DOHH2 (cell line): ENCODE measurements around the gene KCTD1.

Source experiments
- H3F3A ChIP-seq: fragments of 200-600 bp; sonication (generic), shearing (Covaris generic); 2 replicates; pipeline ENCODE4 v1.6.0; 2016; ENCODE audit warnings: antibody characterized with exemption, mild to moderate bottlenecking; ENCODE audit not compliant: control insufficient read depth, insufficient read depth
- H3K27ac ChIP-seq: fragments of 200-600 bp; sonication (generic); 2 replicates; pipeline ENCODE4 v1.5.1; 2014; ENCODE audit warnings: low read depth, mild to moderate bottlenecking, low read length, moderate library complexity
- H3K27me3 ChIP-seq: fragments of 200-600 bp; sonication (generic); 2 replicates; pipeline ENCODE4 v1.6.1; 2014; ENCODE audit warnings: mild to moderate bottlenecking, low read length, mixed read lengths; ENCODE audit not compliant: control insufficient read depth
- H3K36me3 ChIP-seq: fragments of 200-600 bp; sonication (generic); 2 replicates; pipeline ENCODE4 v1.6.1; 2014; ENCODE audit warnings: mild to moderate bottlenecking, low read length, moderate library complexity, mixed read lengths; ENCODE audit not compliant: control insufficient read depth
- H3K4me1 ChIP-seq: fragments of 200-600 bp; sonication (generic); 2 replicates; pipeline ENCODE4 v1.6.1; 2014; ENCODE audit warnings: mild to moderate bottlenecking, low read length, mixed read lengths; ENCODE audit not compliant: control insufficient read depth
- H3K4me2 ChIP-seq: fragments of 200-600 bp; sonication (generic); 2 replicates; pipeline ENCODE4 v1.6.0; 2014; ENCODE audit warnings: mild to moderate bottlenecking, low read length, moderate library complexity
- H3K4me3 ChIP-seq: fragments of 200-600 bp; sonication (generic); 2 replicates; pipeline ENCODE4 v1.5.1; 2014; ENCODE audit warnings: mild to moderate bottlenecking, low read length, mixed read lengths
- H3K79me2 ChIP-seq: fragments of 200-600 bp; sonication (generic); 2 replicates; pipeline ENCODE4 v1.6.1; 2014; ENCODE audit warnings: mild to moderate bottlenecking, low read length, mixed read lengths; ENCODE audit not compliant: control insufficient read depth
- H3K9me2 ChIP-seq: fragments of 200-600 bp; sonication (generic); replicated peaks from 2 replicates; pipeline ENCODE4 v1.6.1; 2014; ENCODE audit warnings: mild to moderate bottlenecking, low read length, mixed read lengths; ENCODE audit not compliant: control insufficient read depth
- H3K9me3 ChIP-seq: fragments of 200-600 bp; sonication (generic); 2 replicates; pipeline ENCODE4 v1.6.1; 2014; ENCODE audit warnings: antibody characterized with exemption, low read length, mixed read lengths; ENCODE audit not compliant: control insufficient read depth, insufficient read depth
- H4K20me1 ChIP-seq: fragments of 200-600 bp; sonication (generic); 2 replicates; pipeline ENCODE4 v1.6.0; 2014; ENCODE audit warnings: low read depth, mild to moderate bottlenecking, antibody characterized with exemption, low read length, moderate library complexity; ENCODE audit not compliant: control insufficient read depth, insufficient read depth
- CTCF ChIP-seq: fragments of 200-600 bp; sonication (generic); IDR thresholded peaks from one replicate; pipeline ENCODE4 v1.5.1; 2014; ENCODE audit warnings: antibody characterized with exemption, mild to moderate bottlenecking, low read depth, low read length; ENCODE audit not compliant: poor library complexity, severe bottlenecking
- EZH2phosphoT487 ChIP-seq: fragments of 200-600 bp; sonication (generic); IDR thresholded peaks from 2 replicates; pipeline ENCODE4 v1.6.1; 2017; ENCODE audit warnings: borderline replicate concordance, mild to moderate bottlenecking, antibody characterized with exemption, low read length, moderate library complexity, mixed read lengths

Gene KCTD1

DNA sequence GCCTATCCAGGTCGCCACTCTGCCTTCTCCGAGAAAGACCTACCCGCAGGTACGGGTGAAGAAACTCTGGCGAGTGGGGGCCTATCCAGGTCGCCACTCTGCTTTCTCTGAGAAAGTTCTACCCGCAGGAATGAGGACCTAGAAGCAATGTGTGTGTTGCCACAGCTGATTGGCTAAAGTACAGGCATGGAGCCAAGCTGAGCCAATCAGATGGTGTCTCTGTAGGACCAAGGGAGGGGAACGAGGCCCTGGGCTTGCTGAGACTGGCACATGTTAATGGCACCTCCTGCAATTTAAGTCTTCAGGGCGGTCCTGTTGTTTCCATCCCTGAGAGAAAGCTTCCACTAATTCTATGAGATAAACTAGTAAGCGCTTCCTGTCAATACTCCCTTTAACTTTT is 82.3 kb downstream of the KCTD1 start:
- TF ChIP-seq CTCF (no peak), EZH2phosphoT487 (no peak)
- Histone ChIP-seq H4K20me1 (no peaks in the 10 kb centered on the region), H3K27me3 (no peaks in the 10 kb centered on the region), H3F3A (no peaks in the 10 kb centered on the region), H3K79me2 (no peaks in the 10 kb centered on the region), H3K27ac (no peak overlapping the region), H3K4me1 (peaks cover 25% of the 10 kb centered on the region), H3K36me3 (no peaks in the 10 kb centered on the region), H3K4me3 (no peak overlapping the region), H3K9me2 (no peaks in the 10 kb centered on the region), H3K4me2 (no peak overlapping the region), H3K9me3 (no peaks in the 10 kb centered on the region)

- Histone ChIP-seq H3K9me3 (no peaks in the 10 kb centered on the region), H3K79me2 (no peaks in the 10 kb centered on the region), H3F3A (no peaks in the 10 kb centered on the region), H3K9me2 (no peaks in the 10 kb centered on the region), H4K20me1 (no peaks in the 10 kb centered on the region), H3K4me1 (peaks cover 24% of the 10 kb centered on the region), H3K27ac (no peak overlapping the region), H3K36me3 (no peaks in the 10 kb centered on the region), H3K4me3 (no peak overlapping the region), H3K27me3 (no peaks in the 10 kb centered on the region), H3K4me2 (no peak overlapping the region)
- TF ChIP-seq EZH2phosphoT487 (no peak), CTCF (no peak)
Measured at GRCh38 chr18:26465431-26465830, 82.9 kb downstream of the KCTD1 start.

DNA sequence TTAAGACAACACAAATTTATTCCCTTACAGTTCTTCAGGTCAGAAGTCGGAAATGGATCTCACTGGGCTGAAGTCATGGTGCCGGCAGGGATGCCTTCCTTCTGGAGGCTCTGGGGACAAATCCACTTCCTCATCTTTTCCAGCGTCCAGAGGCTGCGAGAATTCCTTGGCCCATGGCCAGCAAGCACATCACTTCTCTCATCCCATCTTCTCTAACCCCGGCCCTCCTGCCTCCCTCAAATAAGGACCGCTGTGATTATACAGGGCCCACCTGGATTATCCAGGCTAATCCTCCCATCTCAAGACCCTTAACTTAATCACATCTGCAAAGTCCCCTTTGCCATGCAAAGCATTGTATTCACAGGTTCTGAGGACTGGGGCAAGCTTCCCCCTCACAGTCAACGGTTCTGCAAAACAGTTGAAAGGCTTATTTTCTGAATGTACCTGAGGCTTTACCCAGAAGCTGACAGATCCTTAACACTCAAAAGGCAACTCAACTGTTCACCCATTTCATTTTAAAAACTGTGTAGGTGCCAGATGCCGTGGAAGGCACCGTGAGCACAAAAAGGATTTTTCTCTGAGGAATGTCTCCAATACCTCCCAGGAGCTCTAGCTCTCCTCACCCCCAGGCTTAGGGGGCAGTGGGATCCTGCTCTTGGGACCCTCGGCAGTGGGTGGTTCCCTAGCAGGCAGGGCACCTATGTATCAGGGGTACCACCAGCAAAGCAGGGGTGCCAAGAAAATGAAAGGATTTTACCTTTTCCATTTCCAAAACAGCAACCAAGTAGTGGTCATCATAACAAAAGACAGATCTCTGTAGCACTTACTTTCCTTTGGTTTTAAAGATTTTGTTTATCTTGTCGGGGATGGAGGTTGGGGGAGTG is 84.0 kb downstream of the KCTD1 start:
- Histone ChIP-seq H3K9me3 (no peaks in the 10 kb centered on the region), H3K27me3 (no peaks in the 10 kb centered on the region), H3K79me2 (no peaks in the 10 kb centered on the region), H3K4me2 (no peak overlapping the region), H3F3A (no peaks in the 10 kb centered on the region), H4K20me1 (no peaks in the 10 kb centered on the region), H3K36me3 (no peaks in the 10 kb centered on the region), H3K9me2 (no peaks in the 10 kb centered on the region), H3K4me3 (no peak overlapping the region), H3K4me1 (peaks cover 15% of the 10 kb centered on the region), H3K27ac (no peak overlapping the region)
- no peak for TF ChIP-seq CTCF
- no peak for TF ChIP-seq EZH2phosphoT487
